VCaP (cell line): ENCODE data around the gene MAEA.

Experiments
- H3K27ac ChIP-seq: fragments of 450-650 bp; 2 replicates; pipeline ENCODE4 v1.5.1; 2017
- TF ChIP-seq, protein P1 (sequence below): fragments of 450-650 bp; conservative IDR thresholded peaks from 2 replicates; pipeline ENCODE4 v1.5.1; 2017; ENCODE audit warnings: mild to moderate bottlenecking, moderate library complexity

MAEA gene

GRCh38 chr4:1294891-1295290 lies 5.2 kb downstream of the MAEA start:
- H3K27ac ChIP-seq = no peak overlapping the region
- TF ChIP-seq, protein P1, sequence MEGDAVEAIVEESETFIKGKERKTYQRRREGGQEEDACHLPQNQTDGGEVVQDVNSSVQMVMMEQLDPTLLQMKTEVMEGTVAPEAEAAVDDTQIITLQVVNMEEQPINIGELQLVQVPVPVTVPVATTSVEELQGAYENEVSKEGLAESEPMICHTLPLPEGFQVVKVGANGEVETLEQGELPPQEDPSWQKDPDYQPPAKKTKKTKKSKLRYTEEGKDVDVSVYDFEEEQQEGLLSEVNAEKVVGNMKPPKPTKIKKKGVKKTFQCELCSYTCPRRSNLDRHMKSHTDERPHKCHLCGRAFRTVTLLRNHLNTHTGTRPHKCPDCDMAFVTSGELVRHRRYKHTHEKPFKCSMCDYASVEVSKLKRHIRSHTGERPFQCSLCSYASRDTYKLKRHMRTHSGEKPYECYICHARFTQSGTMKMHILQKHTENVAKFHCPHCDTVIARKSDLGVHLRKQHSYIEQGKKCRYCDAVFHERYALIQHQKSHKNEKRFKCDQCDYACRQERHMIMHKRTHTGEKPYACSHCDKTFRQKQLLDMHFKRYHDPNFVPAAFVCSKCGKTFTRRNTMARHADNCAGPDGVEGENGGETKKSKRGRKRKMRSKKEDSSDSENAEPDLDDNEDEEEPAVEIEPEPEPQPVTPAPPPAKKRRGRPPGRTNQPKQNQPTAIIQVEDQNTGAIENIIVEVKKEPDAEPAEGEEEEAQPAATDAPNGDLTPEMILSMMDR = no peak

DNA sequence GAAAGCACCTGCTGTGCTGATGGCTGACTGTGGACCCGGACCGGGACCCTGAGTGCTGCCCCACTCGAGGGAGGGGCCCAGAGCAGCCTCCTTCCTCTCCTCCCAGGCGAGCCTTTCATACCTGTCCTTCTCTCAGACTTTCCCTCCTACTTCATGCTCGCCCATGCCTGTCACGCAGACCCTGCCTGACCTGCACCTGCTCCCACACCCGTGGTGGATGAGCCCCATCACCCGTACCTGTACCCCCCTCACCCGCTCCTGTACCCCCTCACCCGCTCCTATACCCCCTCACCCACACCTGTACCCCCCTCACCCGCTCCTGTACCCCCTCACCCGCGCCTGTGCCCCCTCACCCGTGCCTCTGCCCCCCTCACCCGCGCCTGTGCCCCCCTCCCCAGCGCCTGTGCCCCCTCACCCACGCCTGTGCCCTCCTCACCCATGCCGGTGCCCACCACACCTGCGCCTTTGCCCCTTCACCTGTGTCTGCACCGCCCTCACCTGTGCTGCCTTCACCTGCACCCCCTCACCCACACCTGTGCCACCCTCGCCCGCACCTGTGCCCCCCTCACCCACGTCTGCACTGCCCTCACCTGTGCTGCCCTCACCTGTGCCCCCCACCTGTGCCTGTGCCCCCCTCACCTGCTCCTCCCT lies 5.8 kb downstream of the MAEA start:
- no peak overlapping the region for H3K27ac ChIP-seq
- TF ChIP-seq, protein P1 = no peak

DNA sequence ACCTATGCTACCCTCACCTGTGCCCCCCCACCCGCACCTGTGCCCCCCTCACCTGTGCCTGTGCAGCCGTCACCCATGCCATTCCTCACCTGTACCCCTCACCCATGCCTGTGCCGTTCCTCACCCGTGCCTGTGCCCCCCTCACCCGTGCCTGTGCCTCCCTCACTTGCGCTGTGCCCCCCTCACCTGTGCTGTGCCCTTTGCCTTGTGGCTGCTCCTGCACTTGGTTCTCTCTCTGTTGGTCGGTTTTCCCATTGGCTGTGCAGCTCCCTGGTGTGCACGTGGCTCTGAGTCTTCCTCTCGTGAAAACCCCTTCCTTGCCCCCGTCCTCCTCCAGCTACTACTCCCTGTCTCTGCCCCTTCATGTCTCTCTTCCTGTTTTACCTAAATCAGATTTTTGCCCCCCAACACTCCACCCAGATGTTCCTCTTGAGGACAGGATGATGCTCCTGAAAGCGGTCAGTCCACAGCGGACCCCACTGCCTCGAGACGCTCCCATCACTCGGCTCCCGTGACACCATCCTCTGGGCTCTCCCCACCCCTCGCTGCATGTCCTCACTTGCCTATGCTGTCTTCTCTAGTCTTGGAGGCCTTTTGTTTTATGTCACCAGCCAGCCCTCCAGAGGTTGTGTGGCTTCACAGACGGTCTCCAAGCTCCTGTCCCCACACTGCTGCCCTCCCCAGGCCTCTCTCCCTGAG lies 6.8 kb downstream of the MAEA start:
- TF ChIP-seq, protein P1 = no peak
- H3K27ac ChIP-seq = no peak overlapping the region

- TF ChIP-seq, protein P1 = no peak
- no peak overlapping the region for H3K27ac ChIP-seq
Observed at GRCh38 chr4:1297023-1297395, 7.3 kb downstream of the MAEA start.

DNA sequence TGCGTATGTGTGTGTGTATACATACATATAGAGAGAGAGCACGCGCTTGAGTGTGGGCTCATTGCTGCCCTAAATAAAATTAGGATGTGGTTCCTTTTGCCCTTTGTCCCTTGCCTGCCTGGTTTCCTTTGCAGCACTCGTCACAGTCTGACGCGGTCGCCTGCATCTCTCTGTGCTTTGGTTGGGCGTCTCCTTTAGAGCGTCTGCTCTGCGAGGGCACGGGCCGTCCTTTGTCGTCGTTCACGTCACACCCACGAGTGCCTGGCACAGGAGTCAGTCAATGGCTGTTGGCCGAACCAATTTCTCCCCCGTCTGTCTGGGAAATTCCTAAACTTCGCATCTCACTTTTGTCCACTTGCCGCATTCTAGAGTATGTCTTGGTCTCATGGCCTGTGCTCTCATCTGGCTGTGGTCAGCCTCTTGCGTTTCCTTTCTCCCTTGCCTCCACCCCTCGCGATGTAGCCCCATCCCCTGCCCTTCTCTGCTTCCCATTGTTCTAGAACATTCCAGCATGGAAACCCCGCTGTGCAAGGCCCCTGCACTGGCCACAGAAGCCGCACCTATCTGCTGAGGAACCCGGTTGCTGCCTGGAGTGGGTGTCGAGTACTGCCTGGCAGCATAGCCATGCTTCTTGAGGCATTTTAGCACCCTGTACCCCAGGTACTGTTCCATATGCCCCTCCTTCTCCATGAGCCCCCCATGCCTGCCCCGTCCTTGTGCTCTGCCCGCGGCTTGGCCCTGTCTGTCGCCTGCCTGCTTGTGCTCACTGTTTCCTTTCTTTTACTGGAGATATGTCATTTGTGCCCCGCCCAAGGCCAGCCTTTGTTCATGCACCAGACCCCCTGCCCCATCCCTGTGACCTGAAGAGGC lies 8.0 kb downstream of the MAEA start:
- H3K27ac ChIP-seq = no peak overlapping the region
- TF ChIP-seq, protein P1 = no peak

- TF ChIP-seq, protein P1 = no peak
- no peak overlapping the region for H3K27ac ChIP-seq
Observed at GRCh38 chr4:1298461-1298860, 8.8 kb downstream of the MAEA start.

GRCh38 chr4:1299301-1299860 lies 9.7 kb downstream of the MAEA start:
- H3K27ac ChIP-seq = no peak overlapping the region
- TF ChIP-seq, protein P1 = no peak
